Measurements from ENCODE around the gene FRAS1. TPM values are rescaled to one million over a fixed set of nuclear protein-coding genes. Genes with fewer than 3 reads are reported as not detected.

The FRAS1 gene
- total and polyA plus RNA-seq, 8 donors, result 15.3 to 48.9 (median 40.4) TPM

DNA sequence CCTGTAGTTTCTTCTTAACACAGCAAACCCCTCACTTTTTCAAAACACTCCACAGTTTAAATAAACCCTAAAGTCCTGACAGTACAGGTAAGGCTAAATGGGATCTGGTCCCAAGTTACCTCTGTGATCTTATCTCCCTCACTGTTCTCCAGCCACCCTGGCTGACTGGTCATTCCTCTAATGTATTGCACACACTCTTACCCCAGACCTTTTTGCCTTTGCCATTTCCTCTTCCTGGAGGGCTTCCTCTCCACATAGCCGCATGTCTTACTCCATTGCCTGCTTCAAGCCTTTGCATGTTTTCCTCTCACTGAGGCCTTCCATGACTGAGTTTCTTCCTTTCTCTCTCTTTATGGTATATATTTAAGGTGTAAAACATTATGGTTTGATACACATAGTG, 474.9 kb downstream of the FRAS1 start:
- no peak for DNase-seq
- Histone ChIP-seq H3K27ac (peak overlapping the region in 1 of 2 donors; percentile 60), H3K27me3 (no peaks in the 10 kb centered on the region), H3K4me3 (no peak overlapping the region), H3K9me3 (no peaks in the 10 kb centered on the region), H3K36me3 (no peaks in the 10 kb centered on the region), H3K4me1 (no peaks in the 10 kb centered on the region)
- TF ChIP-seq, protein P1, sequence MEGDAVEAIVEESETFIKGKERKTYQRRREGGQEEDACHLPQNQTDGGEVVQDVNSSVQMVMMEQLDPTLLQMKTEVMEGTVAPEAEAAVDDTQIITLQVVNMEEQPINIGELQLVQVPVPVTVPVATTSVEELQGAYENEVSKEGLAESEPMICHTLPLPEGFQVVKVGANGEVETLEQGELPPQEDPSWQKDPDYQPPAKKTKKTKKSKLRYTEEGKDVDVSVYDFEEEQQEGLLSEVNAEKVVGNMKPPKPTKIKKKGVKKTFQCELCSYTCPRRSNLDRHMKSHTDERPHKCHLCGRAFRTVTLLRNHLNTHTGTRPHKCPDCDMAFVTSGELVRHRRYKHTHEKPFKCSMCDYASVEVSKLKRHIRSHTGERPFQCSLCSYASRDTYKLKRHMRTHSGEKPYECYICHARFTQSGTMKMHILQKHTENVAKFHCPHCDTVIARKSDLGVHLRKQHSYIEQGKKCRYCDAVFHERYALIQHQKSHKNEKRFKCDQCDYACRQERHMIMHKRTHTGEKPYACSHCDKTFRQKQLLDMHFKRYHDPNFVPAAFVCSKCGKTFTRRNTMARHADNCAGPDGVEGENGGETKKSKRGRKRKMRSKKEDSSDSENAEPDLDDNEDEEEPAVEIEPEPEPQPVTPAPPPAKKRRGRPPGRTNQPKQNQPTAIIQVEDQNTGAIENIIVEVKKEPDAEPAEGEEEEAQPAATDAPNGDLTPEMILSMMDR (IDR thresholded peaks at IDR 0.05), result no peak
- no peak for ATAC-seq
- intact Hi-C loops (cut with DNase I), result no loop called here

GRCh38 chr4:78533854-78534253, 476.7 kb downstream of the FRAS1 start:
- H3K36me3 ChIP-seq, result no peaks in the 10 kb centered on the region
- DNase-seq (no peak), ATAC-seq (no peak)
- H3K4me1 ChIP-seq, result no peaks in the 10 kb centered on the region
- intact Hi-C loops (cut with DNase I), result no loop called here
- H3K4me3 ChIP-seq, result no peak overlapping the region
- TF ChIP-seq, protein P1 (IDR thresholded peaks at IDR 0.05), result no peak
- no peaks in the 10 kb centered on the region for H3K9me3 ChIP-seq
- H3K27ac ChIP-seq, result peak overlapping the region in 1 of 2 donors; percentile 60
- H3K27me3 ChIP-seq, result no peaks in the 10 kb centered on the region

DNA sequence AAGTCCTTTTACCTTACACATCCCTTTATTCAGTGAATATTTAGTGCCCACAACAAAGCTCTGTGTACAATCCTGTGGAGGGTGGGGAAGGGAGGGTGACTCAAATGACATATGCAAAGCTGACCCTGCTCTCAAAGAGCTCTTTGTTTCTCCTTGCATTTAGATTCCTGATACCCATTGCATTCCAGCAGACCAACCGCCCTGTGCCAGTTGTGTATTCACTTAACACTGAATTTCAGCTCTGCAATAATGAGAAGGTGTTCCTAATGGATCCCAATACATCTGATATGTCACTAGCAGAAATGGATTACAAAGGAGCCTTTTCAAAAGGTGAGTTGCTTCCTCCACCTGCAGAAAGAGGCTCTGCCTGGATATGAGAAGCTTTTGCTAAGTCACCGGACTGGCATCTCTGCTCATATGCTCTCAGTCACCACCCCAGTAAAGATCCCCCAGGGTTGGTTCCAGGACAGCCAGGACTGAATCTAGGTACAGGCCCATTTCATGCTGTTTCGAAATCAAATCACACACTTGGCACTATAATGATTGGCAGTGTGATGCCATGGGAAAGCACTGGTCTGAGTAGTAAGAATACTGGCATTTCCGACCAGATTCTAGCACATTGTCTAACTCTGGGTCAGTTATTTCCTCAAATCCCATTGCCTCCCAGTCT, 477.3 kb downstream of the FRAS1 start:
- no peaks in the 10 kb centered on the region for H3K4me1 ChIP-seq
- no peak overlapping the region for H3K4me3 ChIP-seq
- H3K27me3 ChIP-seq, result no peaks in the 10 kb centered on the region
- intact Hi-C loops (cut with DNase I), result no loop called here
- H3K9me3 ChIP-seq, result no peaks in the 10 kb centered on the region
- H3K36me3 ChIP-seq, result no peaks in the 10 kb centered on the region
- H3K27ac ChIP-seq, result peak overlapping the region in 1 of 2 donors; percentile 60
- TF ChIP-seq, protein P1 (IDR thresholded peaks at IDR 0.05), result no peak
- ATAC-seq, result no peak
- DNase-seq, result no peak

GRCh38 chr4:78542373-78542772, 485.2 kb downstream of the FRAS1 start:
- TF ChIP-seq, protein P1 (IDR thresholded peaks at IDR 0.05), result no peak
- DNase-seq, result no peak
- Histone ChIP-seq H3K27ac (no peak overlapping the region), H3K27me3 (no peaks in the 10 kb centered on the region), H3K4me1 (peaks cover 0 to 4% of the 10 kb centered on the region in 2 donors), H3K36me3 (no peaks in the 10 kb centered on the region), H3K4me3 (no peak overlapping the region), H3K9me3 (no peaks in the 10 kb centered on the region)
- ATAC-seq, result peak; percentile 75
- intact Hi-C loops (cut with DNase I), result no loop called here

DNA sequence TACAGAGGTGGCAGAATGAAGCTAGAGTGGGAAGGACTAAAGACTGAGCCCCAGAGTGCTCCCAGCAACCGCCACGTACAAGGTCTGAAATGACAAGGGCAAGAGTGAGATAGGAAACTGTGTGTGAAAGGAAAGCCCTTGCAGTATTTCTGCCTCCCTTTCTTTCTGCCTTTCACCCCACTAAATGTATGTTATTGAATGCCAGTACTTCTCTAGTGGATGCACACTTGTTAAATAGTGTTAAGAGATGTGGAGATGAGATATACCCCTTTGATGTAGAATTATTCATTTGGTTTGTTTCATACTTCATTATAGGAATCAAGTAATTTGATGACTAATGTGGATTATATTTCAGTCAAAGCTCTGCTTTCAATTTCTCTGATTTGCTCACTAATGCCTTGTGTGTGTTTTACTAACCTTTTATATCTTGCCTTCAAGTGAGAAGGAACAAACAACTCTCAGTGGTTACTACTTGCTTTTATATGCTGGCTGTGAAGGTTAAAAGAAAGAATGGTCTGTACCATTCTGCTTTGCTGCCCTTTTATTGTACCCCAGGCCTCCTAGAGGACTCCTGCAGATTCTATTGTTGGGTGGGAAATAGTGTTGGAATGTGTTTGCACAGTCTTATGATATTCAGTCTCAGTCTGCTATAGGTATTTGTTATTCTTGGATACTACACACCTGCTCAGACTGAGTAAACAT, 486.5 kb downstream of the FRAS1 start:
- Histone ChIP-seq H3K27ac (no peak overlapping the region), H3K4me3 (no peak overlapping the region), H3K9me3 (no peaks in the 10 kb centered on the region), H3K4me1 (peaks cover 0 to 4% of the 10 kb centered on the region in 2 donors), H3K36me3 (no peaks in the 10 kb centered on the region), H3K27me3 (no peaks in the 10 kb centered on the region)
- ATAC-seq (peak; percentile 52), DNase-seq (no peak)
- intact Hi-C loops (cut with DNase I), result no loop called here
- TF ChIP-seq, protein P1 (IDR thresholded peaks at IDR 0.05), result no peak
